GM12878 (cell line): ENCODE data around the gene TUBB. TPM values are rescaled to one million over a fixed set of nuclear protein-coding genes. Genes with fewer than 3 reads are reported as not detected.

Source experiments
- ATAC-seq: fragments of 200-7000 bp; cut with Tn5 transposase; 3 replicates; pipeline ENCODE4 v1.9.1; 2020; ENCODE audit warnings: mild to moderate bottlenecking, moderate library complexity
- BruUV-seq: library from RNA; stranded (reverse); fragments of 400-500 nt; replicated peaks from 2 replicates; lab custom pipeline; 2021; lab: Mats Ljungman, UMichigan
- CTCF ChIA-PET: fragments of 300-600 bp; sonication (Branson Sonifier 250); formaldehyde crosslinking; extraction: SDS; loops from one replicate; lab custom pipeline; 2021; ENCODE audit warnings: inconsistent platforms; lab: Yijun Ruan, JAX
- POLR2A ChIA-PET: fragments of 350-600 bp; formaldehyde crosslinking; extraction: SDS; loops from one replicate; lab custom pipeline; 2021; ENCODE audit warnings: inconsistent platforms; lab: Charles Lee
- RAD21 ChIA-PET: fragments of 300-600 bp; sonication (Branson Sonifier 250); formaldehyde crosslinking; loops from one replicate; lab custom pipeline; 2023; ENCODE audit warnings: antibody characterized with exemption; ENCODE audit not compliant: unreplicated experiment; lab: Charles Lee
- SMC1A ChIA-PET: fragments of 300-600 bp; sonication (Branson Sonifier 250); formaldehyde crosslinking; loops from one replicate; lab custom pipeline; 2023; ENCODE audit not compliant: unreplicated experiment, uncharacterized antibody; lab: Charles Lee
- DNase-seq: peaks from one replicate; pipeline ENCODE4 v3.0.0-alpha.2; 2011; ENCODE audit warnings: low read depth, low spot score
- FAIRE-seq: peaks from 3 replicates; lab custom pipeline; 2011; peaks lifted over from hg19 to GRCh38; lab: Jason Lieb, UNC
- H2AFZ ChIP-seq: 2 replicates; pipeline ENCODE4 v1.6.0; 2011; ENCODE audit warnings: low read depth, low read length, control low read depth; ENCODE audit not compliant: control insufficient read depth
- H3K27ac ChIP-seq: 2 replicates; pipeline ENCODE4 v1.5.1; 2011; ENCODE audit warnings: control low read depth; ENCODE audit not compliant: control insufficient read depth, insufficient read depth
- H3K27me3 ChIP-seq, 2 experiments: replicated peaks in 1 of 2; 2 replicates each; pipeline versions ENCODE4 v1.6.0 to v1.6.1; 2011; ENCODE audit warnings: low read length in 1 of 2; ENCODE audit not compliant: control insufficient read depth in 2 of 2, insufficient read depth in 2 of 2
- H3K36me3 ChIP-seq, 2 experiments: 2 replicates each; pipeline ENCODE4 v1.5.1; 2011; ENCODE audit warnings: low read length in 1 of 2; ENCODE audit not compliant: control insufficient read depth in 2 of 2, insufficient read depth in 2 of 2
- H3K4me1 ChIP-seq: 2 replicates; pipeline ENCODE4 v1.6.1; 2011; ENCODE audit warnings: mild to moderate bottlenecking, low read length, moderate library complexity, mixed read lengths; ENCODE audit not compliant: control insufficient read depth, insufficient read depth
- H3K4me2 ChIP-seq: 2 replicates; pipeline ENCODE4 v1.6.0; 2011; ENCODE audit warnings: control low read depth; ENCODE audit not compliant: control insufficient read depth, insufficient read depth
- H3K4me3 ChIP-seq: fragments of 200-600 bp; sonication (generic); 2 replicates; pipeline ENCODE4 v1.5.1; 2016
- H3K79me2 ChIP-seq: 2 replicates; pipeline ENCODE4 v1.6.0; 2011; ENCODE audit warnings: low read length; ENCODE audit not compliant: control insufficient read depth, insufficient read depth
- H3K9ac ChIP-seq: 2 replicates; pipeline ENCODE4 v1.8.0; 2011; ENCODE audit warnings: low read length, control low read depth, mixed read lengths; ENCODE audit not compliant: control insufficient read depth, insufficient read depth
- H3K9me3 ChIP-seq: replicated peaks from 3 replicates; pipeline ENCODE4 v1.5.1; 2011; ENCODE audit warnings: mild to moderate bottlenecking, low read length; ENCODE audit not compliant: control insufficient read depth, insufficient read depth
- H4K20me1 ChIP-seq: 2 replicates; pipeline ENCODE4 v1.6.0; 2011; ENCODE audit not compliant: control insufficient read depth, insufficient read depth
- BCL3 ChIP-seq: IDR thresholded peaks from 2 replicates; pipeline ENCODE4 v1.6.1; 2011; ENCODE audit warnings: borderline replicate concordance, low read depth, mild to moderate bottlenecking, moderate library complexity, low read length; ENCODE audit not compliant: insufficient read depth, poor library complexity, severe bottlenecking
- EGR1 ChIP-seq, 2 experiments: IDR thresholded peaks; 1 replicate in 1 of 2; 2 replicates in 1 of 2; pipeline ENCODE4 v1.6.1; 2011 to 2012; ENCODE audit warnings: low read depth in 2 of 2, low read length in 2 of 2, borderline replicate concordance in 1 of 2, mild to moderate bottlenecking in 1 of 2, moderate library complexity in 1 of 2
- ESRRA ChIP-seq: IDR thresholded peaks from 2 replicates; pipeline ENCODE4 v1.6.1; 2012; ENCODE audit warnings: mild to moderate bottlenecking, low read length, improper control_type of control experiment
- GABPA ChIP-seq: IDR thresholded peaks from 2 replicates; pipeline ENCODE4 v1.6.1; 2014; ENCODE audit warnings: antibody characterized with exemption, low read depth, mild to moderate bottlenecking, inconsistent platforms
- IKZF2 ChIP-seq, 2 experiments: fragments of 450-650 bp; IDR thresholded peaks; 2 replicates each; pipeline ENCODE4 v1.6.1; 2017; ENCODE audit warnings: mild to moderate bottlenecking in 2 of 2, moderate library complexity in 2 of 2
- KDM1A ChIP-seq: fragments of 200-600 bp; sonication (generic); IDR thresholded peaks from 2 replicates; pipeline ENCODE4 v1.6.1; 2016; ENCODE audit warnings: borderline replicate concordance
- MXI1 ChIP-seq: fragments of 150-350 bp; IDR thresholded peaks from 2 replicates; pipeline ENCODE4 v1.6.1; 2011; ENCODE audit warnings: low read depth, mild to moderate bottlenecking, inconsistent platforms, low read length, improper control_type of control experiment
- NKRF ChIP-seq: fragments of 450-650 bp; conservative IDR thresholded peaks from 2 replicates; pipeline ENCODE4 v1.6.1; 2017; ENCODE audit warnings: mild to moderate bottlenecking, moderate library complexity
- POLR2AphosphoS5 ChIP-seq: IDR thresholded peaks from 2 replicates; pipeline ENCODE4 v1.6.1; 2011; ENCODE audit warnings: mild to moderate bottlenecking, low read length, inconsistent platforms
- RFX5 ChIP-seq: IDR thresholded peaks from 2 replicates; pipeline ENCODE4 v1.6.1; 2011; ENCODE audit warnings: low read depth, low read length, improper control_type of control experiment
- SIN3A ChIP-seq: IDR thresholded peaks from 2 replicates; pipeline ENCODE4 v1.6.1; 2012; ENCODE audit warnings: low read depth, low read length, improper control_type of control experiment
- SMARCA5 ChIP-seq: fragments of 450-650 bp; IDR thresholded peaks from 2 replicates; pipeline ENCODE4 v1.6.1; 2017; ENCODE audit warnings: mild to moderate bottlenecking
- YBX1 ChIP-seq: fragments of 450-650 bp; IDR thresholded peaks from 2 replicates; pipeline ENCODE4 v1.6.1; 2016; ENCODE audit warnings: antibody characterized with exemption
- YY1 ChIP-seq: IDR thresholded peaks from 2 replicates; pipeline ENCODE4 v1.6.1; 2011; ENCODE audit warnings: low read depth, mild to moderate bottlenecking, low read length
- ZNF217 ChIP-seq: fragments of 450-650 bp; IDR thresholded peaks from 2 replicates; pipeline ENCODE4 v1.6.1; 2017; ENCODE audit warnings: antibody characterized with exemption, mild to moderate bottlenecking
- ZNF622 ChIP-seq: fragments of 450-650 bp; IDR thresholded peaks from 2 replicates; pipeline ENCODE4 v1.6.1; 2017; ENCODE audit warnings: mild to moderate bottlenecking, inconsistent platforms
- WGBS: methylation state at CpG from one replicate; pipeline ENCODE4 v1.1.6; 2016; ENCODE audit warnings: low lambda C conversion rate; ENCODE audit not compliant: insufficient replicate concordance, insufficient coverage; ENCODE audit errors: missing lambda C conversion rate; 5-methylcytosine and 5-hydroxymethylcytosine counted together
- in situ Hi-C: fragments of 300-500 bp; cut with MboI; formaldehyde crosslinking; loops from 9 replicates; pipeline ENCODE4 v1.14.3; 2018; ENCODE audit warnings: mixed read lengths
- intact Hi-C: fragments of 100-400 bp; cut with micrococcal nuclease; formaldehyde crosslinking; loops from one replicate; pipeline ENCODE4 v1.14.2; 2022; ENCODE audit not compliant: unreplicated experiment
- polyA plus RNA-seq, 11 experiments: library from polyadenylated mRNA; depleted of rRNA in 4 of 11; unstranded in 6 of 11; stranded (reverse) in 5 of 11; fragments of >200 nt; fragmentation: Nextera tagmentation in 4 of 11; fragmentation: Illumina TruSeq in 1 of 11; extraction: Ambion mirVana in 4 of 11; extraction: Trizol in 1 of 11; gene quantifications; 1 replicate in 1 of 11; 2 replicates in 10 of 11; pipeline versions ENCODE4 v1.2.1 to v1.2.3, GENCODE V29; 2011 to 2016; ENCODE audit warnings: inconsistent platforms in 2 of 11, missing spikeins in 2 of 11, low read depth in 1 of 11
- total RNA-seq, 4 experiments: library from RNA; depleted of rRNA in 3 of 4; stranded (reverse); fragments of >200 nt in 3 of 4; fragmentation: Illumina TruSeq in 1 of 4; extraction: Trizol in 1 of 4; gene quantifications; 2 replicates each; pipeline versions ENCODE4 v1.2.1 to v1.2.3, GENCODE V29; 2013 to 2021

TUBB gene
- total and polyA plus RNA-seq, 10 of the 15 experiments (the other 5 are each of a cell fraction or from before 2014, with no cell fraction given): 1,039 to 3,052 (median 1,656) TPM

- Histone ChIP-seq H3K4me1 (peaks cover 15% of the 10 kb centered on the region), H3K79me2 (peaks cover 94% of the 10 kb centered on the region), H3K9ac (peak within 1 kb of the TSS; percentile 94), H4K20me1 (no peaks in the 10 kb centered on the region), H3K36me3 (no peaks in the 10 kb centered on the region; a peak in 1 of 4 replicates), H3K27ac (peak within 1 kb of the TSS; percentile 96), H3K4me3 (peak within 1 kb of the TSS; percentile 100), H2AFZ (peak within 1 kb of the TSS; percentile 38), H3K9me3 (no peaks in the 10 kb centered on the region), H3K4me2 (peak within 1 kb of the TSS; percentile 70), H3K27me3 (no peaks in the 10 kb centered on the region)
- intact Hi-C loops: loop anchor here (2.0 kb wide), 1 partner anchor 73 kb away; no protein-coding TSS in a partner anchor
- WGBS: under 1% methylated on average over 26 of the region's 41 CpGs
- RAD21 ChIA-PET: interaction anchor here (8.0 to 14.2 kb wide), 2 partner anchors 34 to 47 kb away, joined by 209 to 232 read pairs; partner anchors contain the start of genes MDC1 and TUBB
- FAIRE-seq (no peak), DNase-seq (no peak), ATAC-seq (peak; percentile 57)
- POLR2A ChIA-PET: interaction anchor here (9.5 kb wide), 1 partner anchor 34 kb away, joined by 200 read pairs; the partner anchor contains the start of genes MDC1 and TUBB
- in situ Hi-C loops: no loop called here
- BruUV-seq: no TSS peak
- CTCF ChIA-PET: interaction anchor here (0.7 to 9.5 kb wide), 3 partner anchors 14 to 197 kb away, joined by 3 to 487 read pairs (median 5); partner anchors contain the start of genes DHX16, MDC1 and TUBB
- SMC1A ChIA-PET: interaction anchor here (11.3 kb wide), 1 partner anchor 38 kb away, joined by 265 read pairs; the partner anchor contains the start of genes MDC1 and TUBB
- TF ChIP-seq POLR2AphosphoS5 (peak; percentile 69; the same call in 1 of the 2 replicates), BCL3 (peak; percentile 61), MXI1 (no peak; the same call in 1 of the 2 replicates), RFX5 (no peak), IKZF2 (IDR thresholded peaks at IDR 0.05) (peak; percentile 40 to 47; a peak in 3 of 4 replicates), ZNF217 (no peak), GABPA (no peak), SMARCA5 (no peak), ZNF622 (no peak), EGR1 (IDR thresholded peaks at IDR 0.05; ENCODE audit: borderline replicate concordance in 1 of 2, low read depth in 2 of 2, low read length in 2 of 2) (peak in 1 of 2 experiments; percentile 84; a peak in 2 of 3 replicates), NKRF (peak; percentile 17; the same call in 1 of the 2 replicates), ESRRA (no peak), SIN3A (no peak), YY1 (peak; percentile 21), KDM1A (no peak), YBX1 (no peak)
Measured at GRCh38 chr6:30686009-30686907, 33.9 kb upstream of the TUBB start, which contains the start of gene PPP1R18. Gene PPP1R18, minus strand, starts transcription at chr6:30686645. Its CDS starts 627 bp downstream, at chr6:30686018.
